ENCODE results near the gene LRP1.

DNA sequence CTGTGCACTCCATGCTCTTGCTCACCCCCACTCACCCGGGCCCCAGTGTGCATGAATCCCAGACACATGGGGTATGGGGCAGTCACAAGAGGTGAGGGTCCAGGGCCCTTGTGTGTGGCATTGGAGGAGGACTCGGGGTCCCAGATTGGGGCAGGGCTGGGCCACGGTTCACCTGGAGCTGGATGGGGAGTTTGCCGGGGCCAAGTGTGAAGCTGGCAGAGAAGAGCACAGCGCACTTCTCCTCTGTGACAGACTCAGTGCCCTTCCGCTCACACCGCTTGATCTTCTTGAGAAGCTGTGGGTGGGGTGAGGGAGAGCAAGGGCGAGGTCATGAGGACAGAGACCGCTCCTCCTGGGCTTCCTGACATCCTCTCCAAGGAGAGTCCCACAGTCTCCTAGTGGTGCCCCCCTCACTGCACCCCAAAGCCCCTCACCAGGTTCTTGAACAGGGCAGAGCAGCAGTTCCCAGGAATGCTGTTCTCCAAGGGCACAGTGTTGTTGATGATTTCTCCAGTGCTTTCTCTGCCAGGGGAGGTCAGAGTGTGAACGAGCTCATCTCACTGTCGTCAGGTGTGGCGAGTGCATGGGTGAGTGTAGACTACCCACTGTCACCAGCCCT, 23.9 kb upstream of the LRP1 start:
- TF ChIP-seq EZH2 (IDR thresholded peaks at IDR 0.05; ENCODE audit: borderline replicate concordance) = no peak
- TF ChIP-seq, protein P1, sequence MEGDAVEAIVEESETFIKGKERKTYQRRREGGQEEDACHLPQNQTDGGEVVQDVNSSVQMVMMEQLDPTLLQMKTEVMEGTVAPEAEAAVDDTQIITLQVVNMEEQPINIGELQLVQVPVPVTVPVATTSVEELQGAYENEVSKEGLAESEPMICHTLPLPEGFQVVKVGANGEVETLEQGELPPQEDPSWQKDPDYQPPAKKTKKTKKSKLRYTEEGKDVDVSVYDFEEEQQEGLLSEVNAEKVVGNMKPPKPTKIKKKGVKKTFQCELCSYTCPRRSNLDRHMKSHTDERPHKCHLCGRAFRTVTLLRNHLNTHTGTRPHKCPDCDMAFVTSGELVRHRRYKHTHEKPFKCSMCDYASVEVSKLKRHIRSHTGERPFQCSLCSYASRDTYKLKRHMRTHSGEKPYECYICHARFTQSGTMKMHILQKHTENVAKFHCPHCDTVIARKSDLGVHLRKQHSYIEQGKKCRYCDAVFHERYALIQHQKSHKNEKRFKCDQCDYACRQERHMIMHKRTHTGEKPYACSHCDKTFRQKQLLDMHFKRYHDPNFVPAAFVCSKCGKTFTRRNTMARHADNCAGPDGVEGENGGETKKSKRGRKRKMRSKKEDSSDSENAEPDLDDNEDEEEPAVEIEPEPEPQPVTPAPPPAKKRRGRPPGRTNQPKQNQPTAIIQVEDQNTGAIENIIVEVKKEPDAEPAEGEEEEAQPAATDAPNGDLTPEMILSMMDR (IDR thresholded peaks at IDR 0.05; ENCODE audit: poor library complexity) = no peak
